BLaER1 (cell line): ENCODE data around the gene NFIC.

ENCODE experiments used
- H3K27ac ChIP-seq: shearing (Covaris generic); formaldehyde crosslinking; 2 replicates; pipeline ENCODE4 v1.8.1; 2022
- H3K27me3 ChIP-seq: shearing (Covaris generic); formaldehyde crosslinking; 2 replicates; pipeline ENCODE4 v1.8.1; 2022
- H3K36me3 ChIP-seq: shearing (Covaris generic); formaldehyde crosslinking; 2 replicates; pipeline ENCODE4 v1.8.1; 2022
- H3K4me1 ChIP-seq: shearing (Covaris generic); formaldehyde crosslinking; 2 replicates; pipeline ENCODE4 v1.8.1; 2022
- H3K4me2 ChIP-seq: shearing (Covaris generic); formaldehyde crosslinking; 2 replicates; pipeline ENCODE4 v1.8.1; 2022
- H3K4me3 ChIP-seq: shearing (Covaris generic); formaldehyde crosslinking; 2 replicates; pipeline ENCODE4 v1.8.1; 2022
- H3K9ac ChIP-seq: shearing (Covaris generic); formaldehyde crosslinking; 2 replicates; pipeline ENCODE4 v1.8.1; 2022
- H3K9me3 ChIP-seq: shearing (Covaris generic); formaldehyde crosslinking; 2 replicates; pipeline ENCODE4 v1.8.1; 2022
- H4K20me1 ChIP-seq: shearing (Covaris generic); formaldehyde crosslinking; 2 replicates; pipeline ENCODE4 v1.8.1; 2022
- Cebpa-rat ChIP-seq: shearing (Covaris generic); IDR thresholded peaks from 2 replicates; pipeline ENCODE4 v1.8.1; 2022

NFIC gene

DNA sequence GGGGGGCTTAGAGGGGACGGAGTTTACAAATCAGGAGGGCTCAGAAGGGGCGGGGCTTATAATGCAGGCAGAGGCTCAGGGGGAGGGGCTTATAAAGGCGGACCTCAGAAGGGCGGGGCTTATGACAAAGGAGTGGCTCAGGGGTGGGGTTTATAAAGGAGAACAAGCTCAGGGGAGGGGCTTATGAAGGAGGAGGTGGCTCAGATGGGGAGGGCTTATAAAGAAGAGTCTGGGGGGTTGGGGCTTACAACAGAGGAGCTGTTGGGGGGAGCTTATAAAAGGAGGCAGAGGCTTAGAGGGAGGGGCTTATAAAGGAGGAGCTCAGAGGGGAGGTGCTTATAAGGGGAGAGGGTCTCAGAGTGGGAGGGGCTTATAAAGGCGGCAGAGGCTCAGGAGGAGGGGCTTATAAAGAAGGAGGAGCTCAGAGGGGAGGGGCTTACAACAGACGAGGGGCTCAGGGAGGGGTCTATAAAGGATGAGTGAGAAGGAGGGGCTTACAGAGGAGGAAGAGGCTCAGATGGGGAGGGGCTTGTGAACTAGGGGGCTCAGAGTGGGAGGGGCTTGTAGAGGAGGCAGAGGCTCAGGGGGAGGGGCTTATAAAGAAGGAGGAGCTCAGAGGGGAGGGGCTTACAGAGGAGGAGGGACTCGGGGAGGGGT is 112.9 kb downstream of the NFIC start:
- no peaks in the 10 kb centered on the region; the same call in 1 of the 2 replicates for H3K9me3 ChIP-seq
- H3K36me3 ChIP-seq = peaks cover 42% of the 10 kb centered on the region
- H4K20me1 ChIP-seq = peaks cover 9% of the 10 kb centered on the region
- TF ChIP-seq Cebpa-rat = no peak
- H3K4me2 ChIP-seq = peak overlapping the region; percentile 89
- peaks cover 44% of the 10 kb centered on the region for H3K4me1 ChIP-seq
- no peaks in the 10 kb centered on the region for H3K27me3 ChIP-seq
- peak overlapping the region; percentile 90 for H3K27ac ChIP-seq
- H3K9ac ChIP-seq = peak overlapping the region; percentile 67
- peak overlapping the region; percentile 62 for H3K4me3 ChIP-seq

GRCh38 chr19:3479834-3480215 is 113.4 kb downstream of the NFIC start:
- Histone ChIP-seq H3K36me3 (peaks cover 36% of the 10 kb centered on the region), H3K4me1 (peaks cover 43% of the 10 kb centered on the region), H3K4me3 (peak overlapping the region; percentile 62), H4K20me1 (0 out of 2 replicates have a peak, but pooled peaks cover 4% of the 10 kb centered on the region), H3K9me3 (no peaks in the 10 kb centered on the region; the same call in 1 of the 2 replicates), H3K4me2 (peak overlapping the region; percentile 88), H3K27me3 (no peaks in the 10 kb centered on the region), H3K27ac (peak overlapping the region; percentile 90; the same call in 1 of the 2 replicates), H3K9ac (peak overlapping the region; percentile 67)
- TF ChIP-seq Cebpa-rat = no peak

- Histone ChIP-seq H3K9ac (peak within 1 kb of the TSS; percentile 67), H3K4me2 (peak within 1 kb of the TSS; percentile 88), H3K27ac (peak within 1 kb of the TSS; percentile 90), H3K4me1 (peaks cover 38% of the 10 kb centered on the region), H3K4me3 (peak within 1 kb of the TSS; percentile 62), H3K27me3 (no peaks in the 10 kb centered on the region), H4K20me1 (no peaks in the 10 kb centered on the region), H3K36me3 (peaks cover 30% of the 10 kb centered on the region), H3K9me3 (no peaks in the 10 kb centered on the region; the same call in 1 of the 2 replicates)
- TF ChIP-seq Cebpa-rat = no peak
Observed at GRCh38 chr19:3480383-3481091, 114.2 kb downstream of the NFIC start, which contains the start of gene SMIM24. Gene SMIM24 (minus strand): TSS chr19:3480525. CDS start chr19:3480463, 62 bp downstream.

GRCh38 chr19:3481241-3482090 is 115.1 kb downstream of the NFIC start:
- Histone ChIP-seq H3K9ac (peak overlapping the region; percentile 67; the same call in 1 of the 2 replicates), H4K20me1 (no peaks in the 10 kb centered on the region), H3K9me3 (no peaks in the 10 kb centered on the region; the same call in 1 of the 2 replicates), H3K4me1 (peaks cover 38% of the 10 kb centered on the region), H3K4me3 (0 out of 2 replicates have a peak overlapping the region, but pooled peaks have one; percentile 62), H3K27ac (peak overlapping the region; percentile 90), H3K27me3 (no peaks in the 10 kb centered on the region), H3K36me3 (peaks cover 20% of the 10 kb centered on the region; the same call in 1 of the 2 replicates), H3K4me2 (peak overlapping the region; percentile 88)
- no peak for TF ChIP-seq Cebpa-rat

- Histone ChIP-seq H3K9ac (0 out of 2 replicates have a peak overlapping the region, but pooled peaks have one; percentile 3), H3K27me3 (no peaks in the 10 kb centered on the region), H3K4me2 (no peak overlapping the region), H3K9me3 (no peaks in the 10 kb centered on the region), H3K4me1 (peaks cover 34% of the 10 kb centered on the region), H3K36me3 (peaks cover 26% of the 10 kb centered on the region; the same call in 1 of the 2 replicates), H4K20me1 (no peaks in the 10 kb centered on the region), H3K27ac (no peak overlapping the region), H3K4me3 (no peak overlapping the region)
- no peak for TF ChIP-seq Cebpa-rat
Observed at GRCh38 chr19:3482507-3483225, 116.3 kb downstream of the NFIC start.

DNA sequence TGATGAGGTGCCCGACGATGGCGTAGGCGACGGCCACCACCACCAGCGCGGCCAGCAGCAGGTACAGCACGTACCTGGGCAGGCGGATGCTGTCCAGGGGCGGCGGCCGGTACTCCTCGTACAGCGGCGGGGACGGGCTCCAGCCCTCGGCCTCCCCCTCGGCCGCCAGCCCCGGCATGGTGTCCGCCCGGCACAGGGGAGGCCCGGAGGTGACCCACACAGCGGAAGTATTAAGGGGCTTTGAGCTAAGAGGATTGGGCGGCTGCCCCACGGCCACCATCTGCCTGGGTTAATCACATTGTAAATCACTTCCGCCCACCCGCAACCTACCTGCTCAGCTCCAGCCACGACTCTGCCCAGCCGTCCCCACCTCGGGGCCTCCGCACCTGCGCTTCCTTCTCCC is 116.8 kb downstream of the NFIC start, which contains the start of gene SMIM44:
Gene SMIM44, minus strand, starts transcription at position 216 of the 403 bp plus-strand sequence. Its CDS starts 38 bp downstream, at position 178.
- Histone ChIP-seq H3K27ac (no peak within 1 kb of the TSS), H4K20me1 (no peaks in the 10 kb centered on the region), H3K27me3 (no peaks in the 10 kb centered on the region), H3K4me1 (peaks cover 29% of the 10 kb centered on the region), H3K4me2 (no peak within 1 kb of the TSS), H3K9me3 (no peaks in the 10 kb centered on the region), H3K36me3 (peaks cover 31% of the 10 kb centered on the region), H3K4me3 (no peak within 1 kb of the TSS), H3K9ac (0 out of 2 replicates have a peak within 1 kb of the TSS, but pooled peaks have one; percentile 3)
- no peak for TF ChIP-seq Cebpa-rat

DNA sequence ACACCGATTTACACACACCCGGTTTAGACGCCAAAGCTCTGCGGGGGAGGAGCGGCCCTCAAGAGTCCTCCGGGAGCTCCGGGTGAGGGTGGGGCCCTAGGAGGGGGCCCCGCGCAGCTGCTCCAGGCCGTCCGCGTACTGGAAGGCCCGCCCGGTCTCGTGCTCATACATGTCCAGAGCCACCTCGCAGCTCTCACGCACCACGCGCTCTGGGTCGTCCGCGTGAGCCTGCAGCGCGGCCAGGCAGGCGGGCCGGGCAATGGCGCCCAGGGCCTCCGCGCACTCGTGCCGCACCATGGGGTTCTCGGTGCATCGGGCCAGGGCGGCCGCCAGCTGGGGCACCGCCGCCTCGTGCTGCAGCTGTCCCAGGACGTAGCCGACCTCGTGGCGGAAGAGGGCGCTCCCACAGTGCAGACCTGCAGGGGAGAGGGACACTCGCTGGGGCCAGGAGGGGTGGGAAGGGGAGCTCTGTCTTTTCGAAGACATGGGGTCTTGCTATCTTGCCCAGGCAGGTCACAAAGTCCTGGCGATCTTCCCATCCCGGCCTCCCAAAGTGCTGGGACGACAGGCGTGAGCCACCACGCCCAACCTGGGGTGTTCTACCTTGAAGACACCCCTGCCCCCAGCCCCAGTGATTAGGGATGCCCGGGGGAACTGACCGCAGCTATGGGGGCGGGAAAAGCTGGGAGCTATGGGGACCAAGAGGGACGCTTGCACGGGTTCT is 125.2 kb downstream of the NFIC start:
- no peaks in the 10 kb centered on the region for H3K9me3 ChIP-seq
- TF ChIP-seq Cebpa-rat = no peak

GRCh38 chr19:3492131-3492839 is 125.9 kb downstream of the NFIC start:
- H3K4me2 ChIP-seq = no peak overlapping the region
- H3K9ac ChIP-seq = no peak overlapping the region

More for the DNA sequence above, 125.2 kb downstream of the NFIC start:
- Histone ChIP-seq H3K9ac (no peak overlapping the region), H4K20me1 (peaks cover 22% of the 10 kb centered on the region), H3K4me1 (no peaks in the 10 kb centered on the region), H3K4me2 (no peak overlapping the region), H3K27ac (no peak overlapping the region), H3K4me3 (no peak overlapping the region), H3K36me3 (peaks cover 86% of the 10 kb centered on the region), H3K27me3 (no peaks in the 10 kb centered on the region)

More at GRCh38 chr19:3492131-3492839, 125.9 kb downstream of the NFIC start:
- Histone ChIP-seq H3K9me3 (no peaks in the 10 kb centered on the region), H3K27me3 (no peaks in the 10 kb centered on the region), H4K20me1 (peaks cover 30% of the 10 kb centered on the region), H3K4me3 (no peak overlapping the region), H3K4me1 (no peaks in the 10 kb centered on the region), H3K36me3 (peaks cover 89% of the 10 kb centered on the region), H3K27ac (no peak overlapping the region)
- TF ChIP-seq Cebpa-rat = no peak
